ENCODE data around the gene AOX1. TPM values are rescaled to one million over a fixed set of nuclear protein-coding genes. Genes with fewer than 3 reads are reported as not detected.

Gene AOX1
- total and polyA plus RNA-seq, 10 of the 15 experiments (the other 5 are each of a cell fraction or from before 2014, with no cell fraction given) = 0.03 to 0.56 (median 0.19) TPM; not detected in 6

GRCh38 chr2:200602584-200602983, 16.8 kb downstream of the AOX1 start:
- H3K27me3 ChIP-seq (replicated peaks in 1 of 2; ENCODE audit: control insufficient read depth in 2 of 2, insufficient read depth in 2 of 2, low read length in 1 of 2) = no peaks in the 10 kb centered on the region
- H3K4me2 ChIP-seq (ENCODE audit: control insufficient read depth, insufficient read depth) = no peak overlapping the region
- DNase-seq (ENCODE audit: low read depth, low spot score) (no peak), ATAC-seq (no peak), FAIRE-seq (no peak)
- ChIA-PET POLR2A (no interaction called here), SMC1A (ENCODE audit: uncharacterized antibody, unreplicated experiment) (interaction anchor here (0.7 to 1.9 kb wide), 5 partner anchors 9 to 47 kb away, joined by 3 to 6 read pairs (median 3); no protein-coding TSS in a partner anchor), CTCF (interaction anchor here (1.5 kb wide), 1 partner anchor 14 kb away, joined by 3 read pairs; no protein-coding TSS in a partner anchor), RAD21 (ENCODE audit: unreplicated experiment) (no interaction called here)
- in situ Hi-C loops (cut with MboI) = no loop called here
- TF ChIP-seq RBBP5 (conservative IDR thresholded peaks at IDR 0.05) = no peak
- TF ChIP-seq YY1 (IDR thresholded peaks at IDR 0.05; ENCODE audit: low read depth, low read length) = no peak
- no peak for TF ChIP-seq ZBTB40 (IDR thresholded peaks at IDR 0.05; ENCODE audit: borderline replicate concordance)
- TF ChIP-seq TARDBP (IDR thresholded peaks at IDR 0.05; ENCODE audit: borderline replicate concordance) = no peak
- TF ChIP-seq CBFB (IDR thresholded peaks at IDR 0.05; ENCODE audit: low read depth) = no peak
- no peak for TF ChIP-seq EZH2 (IDR thresholded peaks at IDR 0.05; ENCODE audit: borderline replicate concordance, control insufficient read depth, low read depth, low read length)
- H3K4me1 ChIP-seq (ENCODE audit: control insufficient read depth, insufficient read depth, low read length) = no peaks in the 10 kb centered on the region
- 58% methylated on average over 4 of the region's 4 CpGs for WGBS (ENCODE audit: insufficient coverage, insufficient replicate concordance, low lambda C conversion rate, missing lambda C conversion rate)
- no peak overlapping the region for H2AFZ ChIP-seq (ENCODE audit: control insufficient read depth, low read depth, low read length)
- H3K9me3 ChIP-seq (replicated peaks; ENCODE audit: control insufficient read depth, insufficient read depth, low read length) = no peaks in the 10 kb centered on the region
- intact Hi-C loops (cut with micrococcal nuclease; ENCODE audit: unreplicated experiment) = no loop called here
- no peaks in the 10 kb centered on the region for H3K79me2 ChIP-seq (ENCODE audit: control insufficient read depth, insufficient read depth, low read length)
- no peak overlapping the region for H3K27ac ChIP-seq (ENCODE audit: control insufficient read depth, insufficient read depth)
- no peak overlapping the region for H3K4me3 ChIP-seq
- no peaks in the 10 kb centered on the region for H3K36me3 ChIP-seq (ENCODE audit: control insufficient read depth in 2 of 2, insufficient read depth in 2 of 2, low read length in 1 of 2)
- H4K20me1 ChIP-seq (ENCODE audit: control insufficient read depth, insufficient read depth) = no peaks in the 10 kb centered on the region
- H3K9ac ChIP-seq (ENCODE audit: control insufficient read depth, insufficient read depth, low read length) = no peak overlapping the region
- no TSS peak for BruUV-seq (replicated peaks)

Measured in GM12878 (cell line).